Stimulated activated CD8-positive, alpha-beta memory T cell treated with anti-CD3 and anti-CD28 coated beads, Interleukin-2, amount 100 ng/mL, for 1 hour (primary cell): ENCODE data around the gene BRAT1.
A peak's percentile ranks its signal among the peaks of the same experiment; 100 is the strongest.
"Not testable (repeated sequence)": the region's sequence is repeated elsewhere in the genome, so short reads cannot be mapped to it uniquely, and the experiment has no call there.

Source experiments
- DNase-seq, 2 donors: peaks; one replicate each; pipeline ENCODE4 v3.0.0-alpha.2; 2020; ENCODE audit warnings: low read depth in 2 of 2

The BRAT1 gene

GRCh38 chr7:2555121-2556052 is at the start of gene BRAT1:
Gene BRAT1 (minus strand): TSS chr7:2555524. CDS start chr7:2554431, 1,093 bp downstream.
- DNase-seq, result peak; percentile 92 to 94

- no peak for DNase-seq
These were observed 49.4 kb upstream of the BRAT1 start for GRCh38 chr7:2604608-2605174.

GRCh38 chr7:2603044-2603965 is 48.0 kb upstream of the BRAT1 start:
- no peak for DNase-seq

GRCh38 chr7:2602406-2603043 is 47.2 kb upstream of the BRAT1 start:
- DNase-seq, result no peak

GRCh38 chr7:2601907-2602306 is 46.6 kb upstream of the BRAT1 start:
- DNase-seq, result no peak

- no peak for DNase-seq
These were observed 45.7 kb upstream of the BRAT1 start for GRCh38 chr7:2601065-2601464.

GRCh38 chr7:2598154-2598823 is 43.0 kb upstream of the BRAT1 start:
- DNase-seq, result no peak

- no peak for DNase-seq
These were observed 41.9 kb upstream of the BRAT1 start for GRCh38 chr7:2597273-2597640.

GRCh38 chr7:2596464-2597272 is 41.3 kb upstream of the BRAT1 start:
- no peak for DNase-seq

GRCh38 chr7:2595258-2595860 is 40.0 kb upstream of the BRAT1 start:
- DNase-seq, result no peak

GRCh38 chr7:2594599-2594998 is 39.3 kb upstream of the BRAT1 start:
- no peak for DNase-seq

GRCh38 chr7:2593036-2593727 is 37.9 kb upstream of the BRAT1 start:
- DNase-seq, result no peak

- no peak for DNase-seq
These were observed 37.1 kb upstream of the BRAT1 start for GRCh38 chr7:2592375-2592865.

- not testable (repeated sequence) for DNase-seq
These were observed 34.6 kb upstream of the BRAT1 start for GRCh38 chr7:2589941-2590340.

- no peak for DNase-seq
These were observed 34.0 kb upstream of the BRAT1 start for GRCh38 chr7:2589341-2589740.

GRCh38 chr7:2587778-2588177 is 32.5 kb upstream of the BRAT1 start:
- no peak for DNase-seq

GRCh38 chr7:2587134-2587533 is 31.8 kb upstream of the BRAT1 start:
- DNase-seq, result no peak

GRCh38 chr7:2586326-2587020 is 31.1 kb upstream of the BRAT1 start:
- no peak for DNase-seq
